Erythroblast (primary cell): ENCODE data around the gene SLC19A1.

Experiments used
- GATA1 ChIP-seq: IDR thresholded peaks from 2 replicates; pipeline ENCODE4 v1.6.1; 2011; ENCODE audit warnings: low read depth, mild to moderate bottlenecking, control low read depth, low read length, moderate library complexity
- POLR2A ChIP-seq: IDR thresholded peaks from 2 replicates; pipeline ENCODE4 v1.6.1; 2011; ENCODE audit warnings: mild to moderate bottlenecking, low read length

DNA sequence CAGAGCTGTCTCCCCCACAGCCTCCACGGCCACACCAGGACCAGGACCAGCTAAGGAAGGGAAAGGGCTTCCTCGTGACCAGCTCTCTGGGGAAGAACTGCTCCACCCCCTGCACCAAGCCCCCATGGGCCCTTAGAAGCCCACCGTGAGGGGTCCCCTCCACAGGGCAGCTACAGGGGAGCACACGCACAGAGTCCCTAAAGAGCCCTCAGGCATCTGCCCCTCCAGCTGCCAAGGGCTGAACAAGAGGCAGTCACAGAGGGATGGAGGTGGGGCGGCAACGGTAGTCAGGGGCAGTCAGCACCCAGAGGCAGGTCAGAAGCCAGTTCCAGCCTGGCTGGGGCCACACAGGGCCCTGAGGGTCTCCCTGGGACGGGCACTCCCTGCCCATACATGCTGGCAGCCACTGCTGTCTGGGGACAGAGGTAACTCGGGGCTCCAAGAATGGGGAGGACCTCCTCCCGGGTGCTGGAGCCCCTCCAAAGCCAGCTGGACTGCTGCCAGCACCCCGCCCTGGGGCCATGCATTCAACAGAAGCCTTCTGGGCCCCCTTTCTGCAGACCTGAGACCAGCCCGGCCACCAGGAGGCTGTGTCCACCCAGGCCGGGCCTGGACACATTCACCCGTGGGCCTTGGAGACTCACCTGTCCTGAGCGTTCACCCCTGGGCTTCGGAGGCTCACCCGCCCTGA is 18.7 kb downstream of the SLC19A1 start:
- TF ChIP-seq POLR2A (no peak), GATA1 (no peak)
